Jurkat, Clone E6-1 (cell line): ENCODE measurements around the gene FBXO31.
A peak's percentile ranks its signal among the peaks of the same experiment; 100 is the strongest.

ENCODE experiments used
- DNase-seq: peaks from one replicate; pipeline ENCODE4 v3.0.0-alpha.2; 2011; ENCODE audit warnings: low read depth, low spot score
- H3K4me3 ChIP-seq: 2 replicates; pipeline ENCODE4 v1.5.1; 2011; ENCODE audit warnings: mild to moderate bottlenecking, low read length, control low read depth, moderate library complexity

The FBXO31 gene

DNA sequence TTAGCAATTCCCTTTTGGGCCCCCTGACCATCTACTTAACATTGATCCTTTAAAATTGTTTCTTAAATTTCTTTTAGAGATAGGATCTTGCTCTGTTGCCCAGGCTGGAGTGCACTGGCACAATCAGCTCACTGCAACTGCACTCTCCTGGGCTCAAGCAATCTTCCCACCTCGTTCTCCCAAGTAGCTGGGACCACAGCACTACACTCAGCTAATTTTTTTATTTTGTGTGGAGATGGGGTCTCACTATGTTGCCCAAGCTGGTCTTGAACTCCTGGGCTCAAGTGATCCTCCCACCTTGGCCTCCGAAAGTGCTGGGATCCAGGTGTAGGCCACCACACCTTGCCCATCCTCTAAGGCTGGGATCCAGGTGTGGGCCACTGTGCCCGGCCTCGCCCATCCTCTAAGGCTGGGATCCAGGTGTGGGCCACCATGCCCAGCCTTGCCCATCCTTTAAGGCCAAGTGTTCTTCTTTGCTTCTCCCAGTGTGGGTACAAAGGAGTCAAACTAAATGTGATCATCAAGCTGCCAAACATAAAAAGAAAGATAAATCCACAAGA, 79.5 kb downstream of the FBXO31 start:
- no peak for DNase-seq
- H3K4me3 ChIP-seq, result no peak overlapping the region

DNA sequence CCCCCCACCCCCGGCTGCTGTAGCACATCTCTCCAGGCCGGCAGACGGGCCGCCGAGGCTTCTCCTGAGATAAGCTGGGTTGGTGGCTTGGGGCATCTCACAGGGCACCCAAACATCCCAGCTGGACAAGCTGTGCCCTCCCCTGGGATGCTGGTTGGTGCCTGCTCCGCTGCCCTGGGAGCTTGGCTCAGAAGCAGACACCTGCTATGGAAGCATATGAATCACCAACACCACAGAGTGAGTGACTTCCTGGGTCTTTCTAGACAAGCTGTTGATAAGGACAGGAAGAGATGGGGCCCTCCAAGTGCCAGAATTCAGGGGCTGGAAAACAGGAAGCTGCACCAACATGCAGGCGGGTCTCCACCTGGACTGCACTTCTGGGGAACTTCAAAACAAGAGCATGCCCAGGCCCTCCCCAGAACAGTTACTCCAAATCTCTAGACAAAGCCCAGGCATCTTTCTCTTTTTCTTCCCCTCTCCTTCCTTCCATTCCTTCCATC, 80.1 kb downstream of the FBXO31 start:
- DNase-seq, result peak; percentile 49
- H3K4me3 ChIP-seq, result no peak overlapping the region

- DNase-seq, result no peak
Observed at GRCh38 chr16:87298857-87299465, 84.6 kb downstream of the FBXO31 start.

DNA sequence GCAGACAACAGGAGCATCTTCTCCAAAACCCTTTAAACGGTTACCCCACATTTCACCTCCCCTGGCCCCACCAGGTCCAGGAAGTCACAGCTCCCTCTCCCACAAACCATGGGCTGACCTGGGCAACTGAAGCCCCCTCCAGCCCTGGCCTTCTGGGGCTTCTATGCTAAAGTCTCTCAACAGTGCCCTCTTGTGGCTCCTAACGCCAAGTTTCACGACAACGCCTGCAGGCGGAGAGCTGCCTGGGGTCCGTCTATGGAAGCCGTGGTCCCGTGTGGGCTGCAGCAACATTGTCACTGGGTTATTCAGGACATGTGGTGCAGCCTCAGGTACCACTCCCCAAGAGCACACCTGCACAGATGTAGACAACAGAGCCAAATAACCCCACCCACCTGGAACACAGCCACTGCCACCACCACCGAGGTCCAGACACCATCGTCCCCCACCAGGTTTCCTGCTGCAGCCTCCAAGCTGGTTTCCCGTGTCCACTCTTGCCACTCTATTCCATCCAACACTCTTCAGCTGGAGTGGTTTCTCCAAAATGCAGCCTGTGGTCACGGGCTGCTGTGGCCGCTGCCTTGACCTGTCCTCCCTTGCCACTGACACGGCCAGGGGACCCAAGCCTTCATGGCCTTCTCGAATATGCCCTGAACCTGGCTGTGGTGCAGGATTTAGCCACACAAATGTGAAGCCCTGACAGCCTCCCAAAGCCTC, 85.5 kb downstream of the FBXO31 start:
- DNase-seq, result no peak

More at GRCh38 chr16:87298857-87299465, 84.6 kb downstream of the FBXO31 start:
- no peak overlapping the region for H3K4me3 ChIP-seq

DNA sequence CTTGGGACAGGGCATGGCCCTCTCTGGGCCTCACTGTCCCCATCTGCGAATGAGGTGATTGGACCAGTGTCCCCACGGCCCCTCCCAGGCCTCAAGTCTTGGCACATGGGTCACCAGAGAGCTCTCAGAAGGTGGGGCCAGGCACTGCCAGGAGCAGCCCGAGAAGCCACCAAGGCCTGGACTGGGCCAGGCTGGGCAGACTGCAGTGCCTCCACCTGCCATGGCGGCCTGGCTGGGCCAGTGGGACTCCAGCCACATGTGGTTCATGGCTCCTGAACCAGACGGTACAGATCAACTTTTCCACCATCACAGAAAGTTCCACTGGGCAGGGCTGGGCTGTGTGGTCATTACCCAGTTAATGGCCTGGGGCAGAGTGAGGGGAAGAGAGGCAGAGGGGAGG, 86.2 kb downstream of the FBXO31 start:
- DNase-seq, result no peak

More for the DNA sequence above, 85.5 kb downstream of the FBXO31 start:
- no peak overlapping the region for H3K4me3 ChIP-seq

DNA sequence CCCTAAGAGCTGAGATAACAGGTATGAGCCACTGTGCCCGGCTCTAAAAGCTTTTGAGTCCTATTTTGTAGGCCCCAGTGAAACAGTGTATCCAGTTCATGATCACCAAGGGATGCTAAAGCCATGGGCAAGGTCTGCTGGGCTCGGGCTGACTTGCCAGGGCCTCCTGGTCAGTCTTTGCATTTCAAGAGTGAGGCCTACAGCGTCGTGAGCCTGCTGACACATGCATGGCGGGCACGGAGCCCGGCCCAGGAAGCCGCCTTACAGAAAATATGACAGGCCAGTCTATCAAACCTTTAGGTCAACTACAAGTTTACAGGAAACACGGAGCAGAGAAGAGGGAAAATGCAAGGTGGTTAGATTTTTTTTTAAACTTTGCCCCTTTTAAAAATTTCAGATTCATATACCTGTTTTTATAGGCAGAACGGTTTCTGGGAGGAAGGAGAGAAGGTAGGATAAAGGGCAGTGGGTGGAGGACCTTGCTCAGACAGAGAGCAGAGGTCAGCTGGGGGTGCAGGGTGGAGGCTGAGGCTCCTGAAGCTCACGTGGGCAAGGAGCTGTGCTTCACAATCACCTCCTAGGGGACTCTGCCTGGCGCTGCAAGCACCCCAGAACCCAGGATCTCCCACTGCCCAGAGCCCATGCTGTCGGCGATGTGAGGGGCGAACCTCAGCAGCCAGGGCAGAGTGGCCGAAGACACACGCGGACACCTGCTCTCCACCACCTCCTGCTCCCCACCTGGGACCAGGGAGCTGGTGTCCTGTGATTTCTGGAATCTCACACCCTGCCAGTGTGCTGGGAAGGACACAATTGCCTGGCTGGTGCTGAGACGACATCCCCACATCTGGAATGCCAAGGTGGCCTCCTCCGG, 87.7 kb downstream of the FBXO31 start:
- no peak overlapping the region for H3K4me3 ChIP-seq
- DNase-seq, result no peak

More for the DNA sequence above, 86.2 kb downstream of the FBXO31 start:
- H3K4me3 ChIP-seq, result no peak overlapping the region

DNA sequence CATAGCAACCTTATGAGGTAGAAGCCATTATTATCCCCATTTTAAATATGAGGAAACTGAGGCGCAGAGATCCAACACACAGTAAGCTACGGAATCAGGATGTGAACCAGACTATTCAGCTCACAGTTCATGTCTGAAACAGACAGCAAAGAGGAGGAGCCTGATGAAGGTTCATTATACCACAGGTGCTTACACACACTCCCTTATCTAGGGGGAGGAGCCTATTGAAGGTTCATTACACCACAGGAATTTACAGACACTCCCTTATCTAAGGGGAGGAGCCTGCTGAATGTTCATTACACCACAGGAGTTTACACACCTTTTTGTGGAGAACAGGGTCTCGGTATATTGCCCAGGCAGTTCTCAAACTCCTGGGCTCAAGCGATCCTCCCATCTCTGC, 88.3 kb downstream of the FBXO31 start:
- H3K4me3 ChIP-seq, result no peak overlapping the region
- peak; percentile 74 for DNase-seq

DNA sequence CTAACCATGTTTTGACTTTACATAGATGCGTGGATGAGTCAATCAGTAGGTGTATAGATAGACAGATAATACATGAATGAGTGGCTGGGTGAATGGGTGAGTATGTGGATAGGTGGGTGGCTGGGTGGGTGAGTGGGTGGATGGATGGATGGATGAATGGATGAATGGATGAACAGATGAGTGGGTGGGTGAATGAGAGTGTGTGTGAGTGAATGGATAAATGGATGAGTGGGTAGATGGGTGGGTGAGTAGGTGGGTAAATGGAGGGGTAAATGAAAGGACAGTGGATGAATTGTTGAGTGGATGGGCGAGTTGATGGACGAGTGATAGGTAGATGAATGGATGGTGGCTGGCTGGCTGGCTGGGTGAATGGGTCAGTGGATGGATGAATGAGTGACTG, 89.6 kb downstream of the FBXO31 start:
- H3K4me3 ChIP-seq, result no peak overlapping the region
- no peak for DNase-seq

DNA sequence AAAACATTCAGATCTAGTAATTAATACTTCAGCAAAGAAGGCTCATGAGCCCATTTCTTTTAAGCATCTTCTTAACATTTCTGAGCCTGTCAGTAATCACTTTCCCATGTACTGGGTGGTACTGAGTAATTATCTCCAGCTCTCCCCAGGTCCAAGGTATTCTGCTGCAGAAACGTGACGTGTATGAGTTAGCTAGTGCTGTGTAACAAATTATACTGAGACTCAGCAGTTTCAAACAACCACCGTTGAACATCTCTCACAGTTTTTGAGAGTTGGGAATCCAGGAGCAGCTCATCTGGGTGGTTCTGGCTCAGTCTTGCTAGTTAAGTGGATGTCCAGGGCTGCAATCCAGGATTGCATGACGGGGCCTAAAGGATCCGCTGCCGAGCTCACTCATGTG, 91.6 kb downstream of the FBXO31 start:
- H3K4me3 ChIP-seq, result no peak overlapping the region
- DNase-seq, result no peak

DNA sequence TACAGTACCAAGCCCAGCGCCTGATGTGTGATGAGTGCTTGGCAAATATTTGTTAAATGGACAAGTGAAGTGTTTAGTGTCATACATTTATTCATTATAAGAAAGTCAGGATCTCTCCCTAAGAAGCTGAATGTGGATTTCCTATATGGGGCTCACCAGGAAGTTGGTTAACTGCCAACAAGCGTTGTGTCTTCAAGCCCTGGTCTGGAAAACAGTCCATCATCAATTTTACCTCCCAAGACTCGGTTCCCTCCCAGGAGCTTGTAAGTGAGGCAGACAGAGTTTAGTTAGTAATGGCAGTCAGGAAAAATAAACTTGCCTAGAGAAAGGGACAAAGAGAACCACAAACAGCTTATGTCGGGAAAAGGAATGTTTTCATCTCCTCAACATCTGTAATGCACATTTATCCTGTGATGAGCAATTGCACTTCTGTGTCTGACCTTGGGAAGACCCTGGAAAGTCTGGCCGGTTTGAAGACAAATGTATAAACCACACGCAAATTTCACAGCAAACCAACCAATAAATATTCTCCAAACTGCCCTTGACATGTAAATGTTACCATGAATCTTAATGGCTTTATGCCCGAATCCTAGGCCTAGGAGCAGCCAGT, 94.7 kb downstream of the FBXO31 start:
- no peak for DNase-seq
- no peak overlapping the region for H3K4me3 ChIP-seq

DNA sequence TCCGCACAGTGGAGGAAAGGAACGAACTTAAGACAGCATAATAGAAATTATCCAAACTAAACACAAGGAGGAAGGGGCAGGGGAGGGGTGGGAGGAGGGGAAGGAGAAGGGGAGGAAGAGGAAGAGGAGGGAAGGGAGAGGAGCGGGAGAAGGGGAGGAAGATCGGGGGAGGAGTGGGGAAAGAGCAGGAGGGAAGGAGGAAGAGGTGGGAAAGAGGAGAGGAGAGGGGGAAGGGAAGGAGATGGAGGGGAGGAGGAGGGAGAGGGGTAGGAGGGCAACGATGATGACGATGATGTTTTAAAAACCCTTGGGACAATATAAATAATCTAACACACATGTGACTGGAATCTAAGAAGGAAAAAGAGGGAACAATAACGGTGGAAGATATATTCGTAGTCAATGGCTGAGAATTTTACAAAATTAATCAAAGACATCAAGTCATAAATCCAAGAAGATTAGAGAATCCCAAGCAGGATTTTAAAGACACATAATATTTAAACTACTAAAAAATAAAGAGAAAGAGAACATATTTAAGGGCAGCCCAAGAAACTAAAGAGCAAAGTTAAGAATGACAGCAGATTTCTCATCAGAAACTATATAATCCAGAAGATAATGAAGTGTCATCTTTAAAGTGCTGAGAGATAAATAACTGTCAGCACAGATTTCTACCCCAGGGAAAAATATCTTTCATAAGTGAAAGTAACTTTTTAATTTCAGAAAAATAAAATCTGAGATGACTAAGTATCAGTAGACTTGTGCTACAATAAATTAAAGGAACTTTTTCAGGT, 96.5 kb downstream of the FBXO31 start:
- DNase-seq, result no peak
- H3K4me3 ChIP-seq, result no peak overlapping the region

DNA sequence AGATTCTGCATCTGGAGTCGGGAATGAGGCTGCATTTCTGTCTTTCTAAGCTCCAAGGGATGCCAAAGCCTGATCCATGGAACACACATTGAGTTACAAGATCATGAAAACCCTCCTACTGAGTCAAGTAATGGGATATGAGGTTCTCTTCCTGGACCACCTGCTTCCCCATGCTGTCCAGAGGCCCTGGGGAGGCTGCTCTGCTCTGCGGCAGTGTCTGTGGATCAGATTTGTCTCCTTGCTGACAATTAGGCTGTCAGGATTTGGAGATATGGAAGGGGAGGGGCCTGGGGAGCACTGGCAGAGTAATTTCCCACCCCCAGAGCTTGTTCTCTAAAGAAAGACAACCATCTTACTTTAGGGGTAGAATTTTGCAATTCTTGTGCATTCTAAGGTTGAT, 99.4 kb downstream of the FBXO31 start:
- no peak for DNase-seq
- H3K4me3 ChIP-seq, result no peak overlapping the region

DNA sequence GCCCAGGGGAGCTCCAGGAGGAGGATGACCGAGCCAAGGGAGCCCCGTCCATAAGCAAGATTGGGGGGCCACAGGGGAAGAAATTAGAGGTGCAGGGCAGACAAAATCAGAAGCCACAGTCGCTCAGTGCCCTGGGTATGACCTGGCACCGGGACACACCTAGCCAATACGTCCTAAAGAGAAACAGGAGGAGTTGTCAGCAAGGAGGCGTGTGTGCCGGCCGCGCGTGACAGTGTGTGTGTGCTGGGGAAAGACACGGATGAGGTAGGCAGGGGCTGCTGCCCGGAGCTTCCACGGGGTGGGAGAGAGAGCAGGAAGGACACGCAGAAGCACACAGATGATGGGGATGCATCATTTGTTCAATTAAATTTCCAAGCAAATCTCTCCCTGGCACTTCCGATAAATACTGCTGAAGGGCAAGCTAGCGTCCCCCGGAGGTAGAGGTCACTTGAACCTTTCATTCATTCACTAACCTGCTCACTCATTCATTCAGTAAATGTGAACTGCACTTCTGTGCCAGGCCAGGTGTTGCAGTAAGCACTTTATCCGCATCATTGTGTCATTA, 104.4 kb downstream of the FBXO31 start:
- no peak overlapping the region for H3K4me3 ChIP-seq
- DNase-seq, result no peak

DNA sequence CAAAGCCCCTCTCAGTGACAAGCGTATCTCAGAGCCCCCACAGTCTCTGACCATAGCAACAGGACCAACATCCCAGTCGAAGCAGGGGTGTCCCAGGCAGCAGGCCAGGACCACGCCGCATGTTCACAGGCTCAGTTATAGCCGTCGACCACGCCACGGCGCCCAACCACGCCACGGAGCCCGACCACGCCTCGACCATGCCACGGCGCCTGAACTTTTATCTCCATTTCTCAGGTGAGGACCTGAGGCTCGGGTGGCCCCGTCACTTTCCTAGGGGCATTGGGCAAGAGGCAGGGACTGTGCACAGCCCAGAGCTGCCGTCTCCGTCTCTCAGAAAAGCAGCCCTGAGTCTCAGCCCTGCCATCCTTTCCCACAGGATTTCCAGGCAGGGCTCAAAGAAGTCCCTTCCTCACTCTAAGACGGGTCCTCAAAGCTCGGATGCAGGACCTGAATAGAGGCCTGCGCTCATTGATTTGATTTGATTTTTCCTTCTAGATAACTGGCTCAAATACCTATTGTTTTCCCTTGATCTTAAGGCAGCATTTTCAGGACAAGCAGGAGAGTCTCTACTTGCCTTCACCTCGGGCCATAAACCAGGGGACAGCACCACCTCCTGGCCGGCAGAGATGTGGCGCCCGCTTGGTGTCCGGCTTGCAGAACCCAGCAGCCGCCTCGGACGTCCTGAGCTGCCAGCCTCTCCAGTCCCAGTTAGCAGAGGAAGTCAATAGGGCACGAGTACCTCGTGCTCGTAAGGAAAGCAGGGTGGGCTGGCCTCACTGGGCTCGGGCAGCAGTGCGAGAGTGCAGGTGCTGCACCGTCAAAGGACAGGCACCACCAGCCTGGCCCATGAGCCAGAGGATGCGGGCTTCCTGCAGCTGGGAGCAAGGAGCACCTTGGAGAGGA, 105.1 kb downstream of the FBXO31 start:
- H3K4me3 ChIP-seq, result no peak overlapping the region
- no peak for DNase-seq
